ENCODE data around the gene NPAS4. TPM values are rescaled to one million over a fixed set of nuclear protein-coding genes. Genes with fewer than 3 reads are reported as not detected.

The NPAS4 gene
- total RNA-seq, 3 donors from 2014 or later (not counting 1 experiment from before 2014, with no cell fraction given), result not detected

DNA sequence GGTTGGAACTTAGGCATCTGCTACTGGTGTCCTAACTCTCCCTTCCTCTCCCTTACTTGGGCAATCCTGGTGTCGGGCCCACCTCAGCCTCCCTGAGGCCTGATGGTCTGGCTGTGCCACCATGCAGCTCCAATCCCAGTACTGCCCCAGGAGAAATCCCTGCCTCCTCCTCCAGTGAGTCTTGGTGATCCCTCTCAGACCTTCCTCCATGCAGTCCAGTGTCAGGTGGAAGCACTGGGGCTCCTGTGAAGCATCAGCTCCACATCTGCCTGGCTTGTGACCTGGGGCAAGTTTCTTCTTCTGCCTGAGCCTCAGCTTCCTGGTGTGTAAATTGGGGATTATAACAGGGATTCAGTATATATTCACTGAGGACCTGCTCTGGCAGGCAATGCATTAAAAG is 44.1 kb downstream of the NPAS4 start:
- H3K9me3 Mint-ChIP-seq, result no peaks in the 10 kb centered on the region
- no peak for ATAC-seq
- H3K36me3 ChIP-seq (ENCODE audit: control insufficient read depth, insufficient read depth, low read length), result no peaks in the 10 kb centered on the region

GRCh38 chr11:66465373-66466224 is 44.8 kb downstream of the NPAS4 start:
- Histone ChIP-seq H3K4me3 (ENCODE audit: low read length) (no peak overlapping the region), H3K9me3 (ENCODE audit: control insufficient read depth, insufficient read depth, low read length) (no peaks in the 10 kb centered on the region), H3K27ac (ENCODE audit: low read length) (peak overlapping the region; percentile 76), H3K4me1 (ENCODE audit: control insufficient read depth, insufficient read depth, low read length) (peaks cover 20% of the 10 kb centered on the region), H3K27me3 (ENCODE audit: control insufficient read depth, insufficient read depth, low read length) (no peaks in the 10 kb centered on the region), H3K36me3 (ENCODE audit: control insufficient read depth, insufficient read depth, low read length) (no peaks in the 10 kb centered on the region)
- H3K4me3 Mint-ChIP-seq, result peak overlapping the region; percentile 87
- 47% methylated on average over 18 of the region's 19 CpGs for WGBS (ENCODE audit: insufficient coverage)
- DNase-seq, result no peak
- no peaks in the 10 kb centered on the region for H3K27me3 Mint-ChIP-seq (ENCODE audit: low read depth in 2 of 2)
- H3K27ac Mint-ChIP-seq, result peak overlapping the region; percentile 72 to 93
- H3K4me1 Mint-ChIP-seq, result peaks cover 13 to 21% of the 10 kb centered on the region in 2 donors
- intact Hi-C loops (cut with micrococcal nuclease), result loop anchor here (2.0 kb wide), 1 partner anchor 15 kb away; the partner anchor contains the start of gene DPP3
- TF ChIP-seq, protein P1, sequence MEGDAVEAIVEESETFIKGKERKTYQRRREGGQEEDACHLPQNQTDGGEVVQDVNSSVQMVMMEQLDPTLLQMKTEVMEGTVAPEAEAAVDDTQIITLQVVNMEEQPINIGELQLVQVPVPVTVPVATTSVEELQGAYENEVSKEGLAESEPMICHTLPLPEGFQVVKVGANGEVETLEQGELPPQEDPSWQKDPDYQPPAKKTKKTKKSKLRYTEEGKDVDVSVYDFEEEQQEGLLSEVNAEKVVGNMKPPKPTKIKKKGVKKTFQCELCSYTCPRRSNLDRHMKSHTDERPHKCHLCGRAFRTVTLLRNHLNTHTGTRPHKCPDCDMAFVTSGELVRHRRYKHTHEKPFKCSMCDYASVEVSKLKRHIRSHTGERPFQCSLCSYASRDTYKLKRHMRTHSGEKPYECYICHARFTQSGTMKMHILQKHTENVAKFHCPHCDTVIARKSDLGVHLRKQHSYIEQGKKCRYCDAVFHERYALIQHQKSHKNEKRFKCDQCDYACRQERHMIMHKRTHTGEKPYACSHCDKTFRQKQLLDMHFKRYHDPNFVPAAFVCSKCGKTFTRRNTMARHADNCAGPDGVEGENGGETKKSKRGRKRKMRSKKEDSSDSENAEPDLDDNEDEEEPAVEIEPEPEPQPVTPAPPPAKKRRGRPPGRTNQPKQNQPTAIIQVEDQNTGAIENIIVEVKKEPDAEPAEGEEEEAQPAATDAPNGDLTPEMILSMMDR (IDR thresholded peaks at IDR 0.05), result no peak
- no peaks in the 10 kb centered on the region for H3K9me3 Mint-ChIP-seq
- H3K36me3 Mint-ChIP-seq, result no peaks in the 10 kb centered on the region
- ATAC-seq, result no peak

More for the DNA sequence above, 44.1 kb downstream of the NPAS4 start:
- no peaks in the 10 kb centered on the region for H3K27me3 Mint-ChIP-seq (ENCODE audit: low read depth in 2 of 2)
- TF ChIP-seq, protein P1 (IDR thresholded peaks at IDR 0.05), result no peak
- 86% methylated on average over 1 of the region's 1 CpG for WGBS (ENCODE audit: insufficient coverage)
- no peak overlapping the region for H3K4me3 Mint-ChIP-seq
- Histone ChIP-seq H3K4me1 (ENCODE audit: control insufficient read depth, insufficient read depth, low read length) (peaks cover 20% of the 10 kb centered on the region), H3K27ac (ENCODE audit: low read length) (no peak overlapping the region), H3K9me3 (ENCODE audit: control insufficient read depth, insufficient read depth, low read length) (no peaks in the 10 kb centered on the region), H3K27me3 (ENCODE audit: control insufficient read depth, insufficient read depth, low read length) (no peaks in the 10 kb centered on the region), H3K4me3 (ENCODE audit: low read length) (no peak overlapping the region)
- H3K4me1 Mint-ChIP-seq, result peaks cover 13 to 21% of the 10 kb centered on the region in 2 donors
- peak overlapping the region in 1 of 2 donors; percentile 93 for H3K27ac Mint-ChIP-seq
- intact Hi-C loops (cut with micrococcal nuclease), result no loop called here
- H3K36me3 Mint-ChIP-seq, result no peaks in the 10 kb centered on the region
- DNase-seq, result no peak

DNA sequence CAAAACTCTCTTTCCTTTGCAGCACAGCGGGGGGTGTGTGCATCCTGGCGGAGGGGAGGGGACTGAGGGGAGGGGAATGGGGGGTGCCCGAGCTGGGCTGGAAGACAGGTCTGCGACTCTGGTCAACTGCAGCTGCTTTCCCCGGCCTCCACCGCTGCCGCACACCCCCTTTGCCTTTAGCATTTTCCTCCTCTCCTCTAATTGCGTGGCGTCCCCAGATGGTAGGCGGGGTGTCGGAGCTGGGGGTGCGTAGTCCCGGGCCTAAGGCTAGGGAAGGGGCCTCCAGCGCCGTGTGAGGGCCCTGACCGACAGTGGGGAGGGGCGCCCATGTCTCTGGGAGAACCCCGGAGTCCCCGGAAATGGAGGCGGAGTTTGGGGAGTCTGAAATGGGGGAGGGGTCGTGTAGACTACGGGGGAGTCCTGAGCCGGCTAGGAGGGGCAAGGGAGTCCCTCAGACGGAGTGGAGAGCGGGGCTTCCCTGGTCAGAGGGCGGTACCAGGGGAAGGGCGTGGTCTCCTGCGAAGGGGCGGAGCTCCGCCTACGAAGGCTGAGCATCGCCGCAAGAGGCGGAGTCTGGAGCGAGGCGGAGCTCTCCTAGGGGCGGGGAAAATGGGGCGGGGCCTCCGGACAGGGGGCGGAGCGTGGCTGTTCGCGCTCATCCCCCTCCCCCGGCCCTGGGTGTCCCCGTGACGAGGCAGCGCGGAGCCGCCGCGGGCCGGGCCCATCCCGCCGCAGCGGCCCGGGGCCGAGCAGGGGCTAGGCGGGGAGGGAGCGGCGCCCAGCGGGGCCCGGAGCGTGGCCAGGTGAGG is 45.6 kb downstream of the NPAS4 start, which contains the start of gene PELI3:
TSS of gene PELI3 (plus strand) at position 681 of the 809 bp plus-strand sequence. CDS start 1,224 bp downstream, outside the sequence.
- Mint-ChIP-seq H3K27me3 (ENCODE audit: low read depth in 2 of 2) (no peaks in the 10 kb centered on the region), H3K4me1 (peaks cover 13 to 21% of the 10 kb centered on the region in 2 donors), H3K27ac (peak within 1 kb of the TSS; percentile 72 to 93), H3K4me3 (peak within 1 kb of the TSS; percentile 94), H3K9me3 (no peaks in the 10 kb centered on the region), H3K36me3 (no peaks in the 10 kb centered on the region)
- H3K4me1 ChIP-seq (ENCODE audit: control insufficient read depth, insufficient read depth, low read length), result peaks cover 20% of the 10 kb centered on the region
- H3K27me3 ChIP-seq (ENCODE audit: control insufficient read depth, insufficient read depth, low read length), result no peaks in the 10 kb centered on the region
- DNase-seq (peak; percentile 90 to 98), ATAC-seq (peak; percentile 91 to 98 (median 92))
- H3K4me3 ChIP-seq (ENCODE audit: low read length), result peak within 1 kb of the TSS; percentile 58
- peak within 1 kb of the TSS; percentile 76 for H3K27ac ChIP-seq (ENCODE audit: low read length)
- TF ChIP-seq, protein P1 (IDR thresholded peaks at IDR 0.05), result no peak
- intact Hi-C loops (cut with micrococcal nuclease), result loop anchor here (2.0 kb wide), 1 partner anchor 14 kb away; the partner anchor contains the start of gene DPP3
- H3K9me3 ChIP-seq (ENCODE audit: control insufficient read depth, insufficient read depth, low read length), result no peaks in the 10 kb centered on the region
- H3K36me3 ChIP-seq (ENCODE audit: control insufficient read depth, insufficient read depth, low read length), result no peaks in the 10 kb centered on the region
- under 1% methylated on average over 56 of the region's 63 CpGs for WGBS (ENCODE audit: insufficient coverage)

Measured in natural killer cell (primary cell).